ENCODE measurements around the gene RAB25.

RAB25 gene

DNA sequence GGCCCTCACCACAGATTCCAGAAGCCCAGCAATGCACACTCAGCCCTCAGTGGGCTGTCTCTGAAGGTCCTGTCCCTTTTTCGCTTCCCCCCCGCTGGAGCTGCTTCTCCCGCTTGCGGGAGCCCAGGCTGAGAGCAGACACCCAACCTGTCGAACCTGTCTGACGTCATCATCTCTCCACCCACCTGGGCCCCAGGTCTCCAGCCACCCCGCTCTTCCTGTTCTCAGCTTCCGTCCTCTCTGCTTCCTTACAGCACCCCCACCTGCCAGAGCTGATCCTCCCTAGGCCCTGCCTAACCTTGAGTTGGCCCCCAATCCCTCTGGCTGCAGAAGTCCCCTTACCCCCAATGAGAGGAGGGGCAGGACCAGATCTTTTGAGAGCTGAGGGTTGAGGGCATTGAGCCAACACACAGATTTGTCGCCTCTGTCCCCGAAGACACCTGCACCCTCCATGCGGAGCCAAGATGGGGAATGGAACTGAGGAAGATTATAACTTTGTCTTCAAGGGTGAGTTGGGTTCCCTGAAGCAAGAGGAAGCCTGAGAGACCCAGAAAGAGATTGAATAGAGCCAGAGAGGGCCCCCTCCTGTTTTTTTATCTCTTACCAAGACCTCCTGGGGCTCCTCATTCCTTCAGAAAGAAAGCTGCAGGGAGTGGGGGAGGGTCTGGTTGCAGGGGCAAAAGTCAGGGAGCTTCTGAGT, at the start of gene RAB25:
RAB25 (plus strand) TSS at position 224 of the 700 bp plus-strand sequence; CDS start at position 465, 241 bp downstream.
- H3K4me3 ChIP-seq (ENCODE audit: control insufficient read depth, low read depth, low read length) = no peak within 1 kb of the TSS
- TF ChIP-seq, protein P1, sequence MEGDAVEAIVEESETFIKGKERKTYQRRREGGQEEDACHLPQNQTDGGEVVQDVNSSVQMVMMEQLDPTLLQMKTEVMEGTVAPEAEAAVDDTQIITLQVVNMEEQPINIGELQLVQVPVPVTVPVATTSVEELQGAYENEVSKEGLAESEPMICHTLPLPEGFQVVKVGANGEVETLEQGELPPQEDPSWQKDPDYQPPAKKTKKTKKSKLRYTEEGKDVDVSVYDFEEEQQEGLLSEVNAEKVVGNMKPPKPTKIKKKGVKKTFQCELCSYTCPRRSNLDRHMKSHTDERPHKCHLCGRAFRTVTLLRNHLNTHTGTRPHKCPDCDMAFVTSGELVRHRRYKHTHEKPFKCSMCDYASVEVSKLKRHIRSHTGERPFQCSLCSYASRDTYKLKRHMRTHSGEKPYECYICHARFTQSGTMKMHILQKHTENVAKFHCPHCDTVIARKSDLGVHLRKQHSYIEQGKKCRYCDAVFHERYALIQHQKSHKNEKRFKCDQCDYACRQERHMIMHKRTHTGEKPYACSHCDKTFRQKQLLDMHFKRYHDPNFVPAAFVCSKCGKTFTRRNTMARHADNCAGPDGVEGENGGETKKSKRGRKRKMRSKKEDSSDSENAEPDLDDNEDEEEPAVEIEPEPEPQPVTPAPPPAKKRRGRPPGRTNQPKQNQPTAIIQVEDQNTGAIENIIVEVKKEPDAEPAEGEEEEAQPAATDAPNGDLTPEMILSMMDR (conservative IDR thresholded peaks at IDR 0.05; ENCODE audit: control insufficient read depth, insufficient read depth, low read depth, low read length) = no peak
- DNase-seq (ENCODE audit: low read depth) = no peak

DNA sequence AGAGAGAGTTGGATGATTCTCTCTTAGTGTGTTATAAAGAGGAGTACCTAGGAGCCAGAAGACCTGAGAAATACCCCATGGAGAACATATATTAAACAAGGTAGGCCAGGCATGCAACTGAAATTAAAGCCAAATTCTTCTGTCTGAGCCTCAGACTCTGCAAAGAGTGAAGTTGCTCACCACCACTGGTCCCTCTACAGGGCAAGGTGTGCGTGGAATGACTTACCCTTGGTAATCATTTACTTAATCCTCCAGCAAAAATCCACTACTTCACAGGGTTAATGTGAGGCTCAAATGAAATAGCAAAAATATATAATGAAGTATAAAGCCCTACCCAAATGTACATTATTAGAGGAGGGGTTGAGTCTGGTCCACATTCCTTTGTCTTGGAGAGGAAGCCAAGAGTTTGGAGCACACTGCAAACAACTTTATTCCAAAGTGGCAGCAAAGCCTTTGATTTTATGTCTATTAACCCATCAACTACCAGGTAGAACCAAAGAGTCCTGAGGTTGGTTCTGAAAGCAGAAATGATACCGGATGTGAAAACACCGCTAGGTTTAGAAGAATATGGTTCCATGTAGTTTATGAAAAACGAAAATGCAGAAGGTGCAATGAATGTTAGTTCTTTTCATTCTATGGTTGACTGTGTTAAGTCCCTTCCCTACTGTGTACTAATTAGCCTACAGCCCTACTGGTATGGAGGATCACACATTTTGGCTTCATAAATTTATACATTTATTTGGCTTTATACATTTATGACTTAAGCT, 48.7 kb upstream of the RAB25 start:
- H3K4me3 ChIP-seq (ENCODE audit: control insufficient read depth, low read depth, low read length) = no peak overlapping the region
- TF ChIP-seq, protein P1 (conservative IDR thresholded peaks at IDR 0.05; ENCODE audit: control insufficient read depth, insufficient read depth, low read depth, low read length) = no peak
- DNase-seq (ENCODE audit: low read depth) = no peak

DNA sequence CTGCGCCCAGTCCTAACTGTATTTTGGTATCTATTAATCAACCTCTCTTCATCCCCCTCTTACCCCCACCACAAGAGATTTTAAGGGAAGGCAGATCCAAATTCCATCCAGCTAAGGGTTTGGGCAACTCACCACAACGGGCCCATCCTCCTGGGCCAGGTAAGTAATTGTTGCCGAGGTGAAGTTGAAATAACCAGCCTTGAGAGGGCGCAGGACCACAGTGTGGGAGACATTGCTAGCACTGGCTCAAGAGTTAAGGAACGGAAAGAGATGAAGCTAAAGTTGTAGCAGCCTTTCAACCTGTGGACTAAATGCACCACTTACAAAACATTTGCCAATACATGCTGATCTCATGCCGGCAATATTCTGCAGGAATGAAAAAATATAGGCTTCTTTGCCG, 46.1 kb upstream of the RAB25 start:
- no peak overlapping the region for H3K4me3 ChIP-seq (ENCODE audit: control insufficient read depth, low read depth, low read length)
- TF ChIP-seq, protein P1 (conservative IDR thresholded peaks at IDR 0.05; ENCODE audit: control insufficient read depth, insufficient read depth, low read depth, low read length) = no peak
- no peak for DNase-seq (ENCODE audit: low read depth)

DNA sequence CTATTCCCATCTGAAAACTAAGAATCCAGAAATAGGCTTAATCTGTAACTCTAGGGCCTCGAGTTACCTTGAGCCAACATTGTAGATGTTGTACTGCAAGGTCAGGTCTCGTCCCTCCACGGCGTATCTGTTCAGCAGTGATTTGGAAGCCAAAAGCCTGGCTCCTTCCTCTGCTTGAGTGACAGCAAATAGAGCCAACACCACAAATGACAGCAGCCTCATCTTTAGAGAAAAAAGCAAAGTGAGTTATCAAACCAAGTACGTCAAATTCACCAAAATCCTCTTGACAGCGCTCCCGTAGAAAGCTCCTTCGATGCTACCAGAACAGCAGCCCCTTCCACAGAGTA, 41.0 kb upstream of the RAB25 start:
- DNase-seq (ENCODE audit: low read depth) = no peak
- TF ChIP-seq, protein P1 (conservative IDR thresholded peaks at IDR 0.05; ENCODE audit: control insufficient read depth, insufficient read depth, low read depth, low read length) = no peak
- peak overlapping the region; percentile 72 for H3K4me3 ChIP-seq (ENCODE audit: control insufficient read depth, low read depth, low read length)

DNA sequence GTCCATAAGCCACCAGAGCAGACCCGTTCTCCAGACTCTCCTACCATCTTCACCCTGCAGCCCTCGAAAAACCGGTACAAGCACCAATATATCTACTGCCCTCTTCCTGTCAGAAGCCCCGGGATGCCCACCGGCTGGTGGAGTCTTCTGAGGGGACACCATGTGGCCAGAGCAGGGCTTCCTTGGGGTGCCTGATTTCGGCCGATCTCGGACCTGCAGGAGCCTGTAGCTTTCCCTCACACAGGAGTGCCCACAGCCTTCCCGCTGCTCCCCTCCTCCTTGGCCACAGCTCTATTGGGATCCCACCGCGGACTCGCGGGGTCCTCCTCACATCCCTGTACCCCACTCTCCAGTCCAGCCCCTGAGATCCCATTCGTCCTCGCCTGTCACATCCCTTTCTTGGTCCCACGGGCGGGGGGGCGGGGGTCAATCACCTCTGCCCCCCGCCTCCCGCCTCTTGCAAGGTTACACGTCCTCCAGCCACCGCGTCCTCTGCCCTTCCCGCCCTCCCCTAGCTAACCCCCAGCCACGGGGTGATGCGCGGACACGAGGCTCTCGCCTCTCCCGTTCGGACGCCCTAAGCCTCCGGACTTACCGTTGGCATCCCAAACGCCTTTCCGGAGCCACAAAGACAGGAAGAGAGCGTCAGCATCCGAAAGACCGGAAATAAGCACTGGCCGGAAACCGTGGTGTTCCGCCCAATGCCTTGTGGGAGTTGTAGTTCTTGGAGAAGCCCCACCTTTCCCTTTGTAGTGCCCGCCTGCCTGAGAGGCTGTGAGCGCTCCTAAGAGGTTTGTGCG, 40.5 kb upstream of the RAB25 start, which contains the start of gene SSR2:
SSR2 (minus strand) TSS at position 659 of the 800 bp plus-strand sequence. CDS start 784 bp downstream, outside the sequence.
- peak; percentile 91 for DNase-seq (ENCODE audit: low read depth)
- peak within 1 kb of the TSS; percentile 72 for H3K4me3 ChIP-seq (ENCODE audit: control insufficient read depth, low read depth, low read length)
- TF ChIP-seq, protein P1 (conservative IDR thresholded peaks at IDR 0.05; ENCODE audit: control insufficient read depth, insufficient read depth, low read depth, low read length) = no peak

DNA sequence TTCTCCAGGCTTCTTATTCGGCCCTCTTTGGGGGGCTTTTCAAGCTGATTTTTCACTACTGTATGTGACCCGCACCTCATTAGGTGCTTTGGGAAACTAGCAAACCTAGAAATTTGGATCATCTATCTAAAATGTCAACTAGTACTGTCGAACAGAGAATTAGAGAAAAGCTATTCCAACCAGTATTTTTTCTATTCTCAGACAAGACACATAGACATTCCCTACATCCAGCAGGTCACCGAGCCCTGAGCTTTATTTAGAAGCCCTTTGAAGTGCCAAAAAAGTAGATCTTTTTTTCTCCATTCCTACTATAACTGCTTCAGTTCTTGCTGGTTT, 39.9 kb upstream of the RAB25 start:
- H3K4me3 ChIP-seq (ENCODE audit: control insufficient read depth, low read depth, low read length) = peak overlapping the region; percentile 72
- no peak for DNase-seq (ENCODE audit: low read depth)
- TF ChIP-seq, protein P1 (conservative IDR thresholded peaks at IDR 0.05; ENCODE audit: control insufficient read depth, insufficient read depth, low read depth, low read length) = no peak
